Effector memory CD4-positive, alpha-beta T cell (primary cell): ENCODE results near the gene CREB3.

Source experiments
- DNase-seq, 3 donors: peaks; one replicate each; pipeline ENCODE4 v3.0.0-alpha.2; 2020
- H3K27ac ChIP-seq: 2 replicates; pipeline ENCODE4 v1.7.0; 2013; ENCODE audit warnings: mild to moderate bottlenecking, low read length, moderate library complexity; ENCODE audit not compliant: insufficient read depth, poor library complexity, severe bottlenecking
- H3K27me3 ChIP-seq: replicated peaks from 2 replicates; pipeline ENCODE4 v1.7.0; 2013; ENCODE audit warnings: mild to moderate bottlenecking, low read length; ENCODE audit not compliant: insufficient read depth, control insufficient read depth, poor library complexity, severe bottlenecking
- H3K36me3 ChIP-seq: 2 replicates; pipeline ENCODE4 v1.7.0; 2013; ENCODE audit warnings: mild to moderate bottlenecking, low read length, moderate library complexity; ENCODE audit not compliant: control insufficient read depth, insufficient read depth
- H3K4me1 ChIP-seq: 2 replicates; pipeline ENCODE4 v1.7.0; 2013; ENCODE audit warnings: low read length, mild to moderate bottlenecking; ENCODE audit not compliant: control insufficient read depth, insufficient read depth, poor library complexity, severe bottlenecking
- H3K4me3 ChIP-seq: 2 replicates; pipeline ENCODE4 v1.7.0; 2013; ENCODE audit warnings: low read length, low read depth, mild to moderate bottlenecking; ENCODE audit not compliant: insufficient read depth, poor library complexity, severe bottlenecking
- H3K9me3 ChIP-seq: 2 replicates; pipeline ENCODE4 v1.7.0; 2013; ENCODE audit warnings: mild to moderate bottlenecking, low read length, moderate library complexity; ENCODE audit not compliant: control insufficient read depth

The CREB3 gene

DNA sequence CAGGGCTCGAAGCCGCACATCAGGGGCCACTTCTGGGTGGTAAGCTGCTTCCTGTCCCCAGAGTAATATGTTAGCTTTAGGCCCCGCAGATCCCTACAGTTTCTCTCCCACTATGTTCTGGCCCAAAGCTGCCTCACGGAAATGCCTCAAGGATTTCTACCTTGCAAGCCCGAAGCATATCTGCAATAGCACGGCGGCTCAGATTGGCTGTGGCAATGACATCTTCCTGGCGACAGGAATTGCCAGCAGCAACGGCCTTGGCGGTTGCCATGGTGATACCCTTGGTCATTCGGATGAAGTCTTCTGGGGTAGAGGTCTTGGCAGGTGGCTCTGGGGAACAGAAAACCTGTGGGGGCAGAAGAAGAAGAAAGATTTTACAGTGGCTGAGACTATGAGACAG lies 32.4 kb upstream of the CREB3 start:
- no peaks in the 10 kb centered on the region for H3K9me3 ChIP-seq

DNA sequence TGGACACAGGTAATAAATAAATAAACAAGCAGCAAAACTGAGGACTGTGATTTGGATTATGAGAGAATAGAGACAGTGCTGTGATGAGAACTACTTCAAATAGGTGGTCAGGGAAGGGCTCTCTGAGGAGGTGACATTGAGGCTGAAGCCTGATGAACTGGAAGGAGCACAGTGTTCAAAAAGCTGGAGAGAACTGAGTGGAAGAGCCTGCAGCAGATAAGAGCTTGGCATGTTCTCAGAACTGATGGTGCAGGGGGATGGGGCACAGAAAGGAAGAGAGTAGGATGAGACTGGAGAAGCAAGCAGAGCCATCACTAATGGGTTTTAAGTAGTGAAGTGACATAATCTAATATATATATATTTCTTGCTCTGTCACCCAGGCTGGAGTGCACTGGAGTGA lies 31.5 kb upstream of the CREB3 start:
- no peak for DNase-seq
- H3K27ac ChIP-seq: no peak overlapping the region
- peaks cover 6% of the 10 kb centered on the region for H3K4me1 ChIP-seq
- no peak overlapping the region for H3K4me3 ChIP-seq
- no peaks in the 10 kb centered on the region for H3K27me3 ChIP-seq
- peaks cover 88% of the 10 kb centered on the region for H3K36me3 ChIP-seq
- H3K9me3 ChIP-seq: no peaks in the 10 kb centered on the region

More for the DNA sequence above, 32.4 kb upstream of the CREB3 start:
- Histone ChIP-seq H3K36me3 (peaks cover 79% of the 10 kb centered on the region), H3K27me3 (no peaks in the 10 kb centered on the region), H3K27ac (no peak overlapping the region), H3K4me1 (peaks cover 6% of the 10 kb centered on the region), H3K4me3 (no peak overlapping the region)
- DNase-seq: no peak

DNA sequence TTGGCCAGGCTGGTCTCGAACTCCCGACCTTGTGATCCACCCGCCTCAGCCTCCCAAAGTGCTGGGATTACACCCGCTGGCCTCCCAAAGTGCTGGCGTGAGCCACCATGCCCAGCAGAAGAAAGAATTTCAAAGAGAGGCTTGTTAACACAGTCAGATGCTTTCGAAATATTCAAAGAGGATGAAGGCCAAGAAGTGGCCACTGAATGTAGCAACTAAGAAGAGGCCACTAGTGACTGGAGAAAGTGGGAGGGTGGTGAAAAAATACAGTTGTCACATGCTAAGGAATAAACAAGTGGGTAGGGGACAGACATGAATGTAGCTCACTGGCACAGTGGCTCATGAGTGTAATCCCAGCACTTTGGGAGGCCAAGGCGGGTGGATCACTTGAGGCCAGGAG lies 29.8 kb upstream of the CREB3 start:
- Histone ChIP-seq H3K9me3 (no peaks in the 10 kb centered on the region), H3K4me3 (no peak overlapping the region), H3K27ac (no peak overlapping the region), H3K27me3 (no peaks in the 10 kb centered on the region), H3K4me1 (no peaks in the 10 kb centered on the region), H3K36me3 (peaks cover 95% of the 10 kb centered on the region)
- no peak for DNase-seq

DNA sequence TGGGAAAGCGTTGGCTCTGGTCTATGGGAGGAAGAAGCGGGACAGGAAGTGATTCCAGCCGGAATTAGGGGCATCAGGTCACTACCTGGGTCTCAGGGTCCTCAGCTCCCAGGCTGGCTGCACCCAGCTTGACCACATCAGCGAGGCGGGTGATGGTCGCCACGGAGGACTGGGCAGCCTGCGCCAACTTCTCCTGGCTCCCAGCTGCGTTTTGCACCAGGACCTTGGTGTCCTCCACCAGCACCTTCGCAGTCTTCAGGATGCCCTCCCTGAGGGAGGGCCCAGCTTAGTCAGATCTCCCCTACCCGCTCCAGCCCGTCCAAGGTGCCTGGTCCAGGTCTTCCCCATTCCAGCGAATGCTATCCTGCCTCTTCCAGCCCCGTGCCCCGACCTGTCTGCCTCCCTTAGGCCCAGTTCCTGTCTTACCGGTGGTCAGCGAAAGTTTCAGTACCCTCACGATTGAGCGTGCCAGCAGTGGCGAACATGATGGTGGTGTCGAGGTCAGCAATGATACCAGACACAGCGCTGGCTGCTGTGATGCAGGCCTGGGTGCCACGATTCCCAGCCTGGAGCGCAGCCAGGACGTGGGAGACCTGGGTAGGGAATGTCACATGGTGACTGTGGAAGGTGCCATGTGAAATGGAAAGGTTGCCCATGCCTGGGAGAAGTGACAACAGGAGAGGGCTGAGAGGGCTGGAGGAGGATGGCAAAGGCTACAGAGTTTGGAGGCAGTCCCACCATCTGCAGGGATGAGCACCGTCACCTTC lies 28.4 kb upstream of the CREB3 start:
- DNase-seq: no peak
- H3K4me1 ChIP-seq: no peaks in the 10 kb centered on the region
- H3K27ac ChIP-seq: no peak overlapping the region
- no peaks in the 10 kb centered on the region for H3K27me3 ChIP-seq
- no peak overlapping the region for H3K4me3 ChIP-seq
- no peaks in the 10 kb centered on the region for H3K9me3 ChIP-seq
- peaks cover 95% of the 10 kb centered on the region for H3K36me3 ChIP-seq

DNA sequence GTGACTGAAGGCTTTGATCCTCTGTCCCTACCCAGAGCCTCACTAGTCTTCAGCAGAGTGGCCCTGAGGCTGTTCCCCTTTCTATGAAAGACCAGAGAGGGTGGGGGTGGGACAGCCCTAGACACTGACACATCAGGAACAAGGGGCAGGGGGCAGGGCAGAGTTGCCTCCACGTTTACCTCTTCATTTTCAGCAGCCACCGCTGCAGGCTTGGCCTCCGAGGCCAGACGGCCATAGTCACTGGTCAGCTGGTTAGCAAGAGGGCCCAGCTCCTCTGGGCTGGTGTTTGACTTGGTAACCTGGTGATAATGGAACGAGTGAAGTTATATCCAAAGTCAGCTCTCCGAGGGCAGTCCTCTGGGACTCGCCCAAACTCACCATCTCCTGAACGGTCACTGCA lies 27.1 kb upstream of the CREB3 start:
- no peak overlapping the region for H3K27ac ChIP-seq
- H3K9me3 ChIP-seq: no peaks in the 10 kb centered on the region
- DNase-seq: no peak
- H3K4me1 ChIP-seq: no peaks in the 10 kb centered on the region
- H3K36me3 ChIP-seq: peaks cover 91% of the 10 kb centered on the region
- no peak overlapping the region for H3K4me3 ChIP-seq
- no peaks in the 10 kb centered on the region for H3K27me3 ChIP-seq

DNA sequence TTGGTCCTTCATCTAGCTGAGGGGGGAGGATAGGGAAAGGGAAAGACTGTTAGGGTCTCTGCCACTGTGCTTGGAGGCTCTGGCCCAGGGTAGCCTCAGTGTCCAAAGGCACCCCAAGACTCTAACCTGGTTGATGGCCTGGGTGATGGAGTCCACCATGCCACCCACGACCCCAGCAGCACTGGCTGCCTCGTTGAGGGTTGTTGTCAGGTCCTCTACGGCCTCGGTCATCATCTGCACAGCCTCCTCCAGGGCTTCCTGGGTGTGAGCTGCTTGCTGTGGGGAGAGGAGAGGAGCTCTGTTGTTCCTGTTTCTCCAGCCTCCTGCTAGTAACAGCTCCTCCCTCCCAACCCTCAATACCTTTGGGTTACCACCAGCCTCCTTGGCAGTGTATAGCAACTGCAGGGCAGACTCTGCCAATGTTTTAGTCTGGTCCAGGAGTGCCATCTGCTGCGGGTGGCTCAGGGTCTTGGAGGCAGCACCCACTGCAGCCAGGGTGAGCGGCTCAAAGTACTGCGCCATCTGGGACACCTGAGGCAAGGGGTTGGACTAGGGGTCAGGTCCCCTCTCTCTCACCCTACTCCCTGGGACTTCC lies 26.5 kb upstream of the CREB3 start:
- no peaks in the 10 kb centered on the region for H3K27me3 ChIP-seq
- DNase-seq: no peak
- H3K27ac ChIP-seq: no peak overlapping the region
- H3K4me1 ChIP-seq: no peaks in the 10 kb centered on the region
- no peak overlapping the region for H3K4me3 ChIP-seq
- H3K9me3 ChIP-seq: no peaks in the 10 kb centered on the region
- H3K36me3 ChIP-seq: peaks cover 91% of the 10 kb centered on the region

DNA sequence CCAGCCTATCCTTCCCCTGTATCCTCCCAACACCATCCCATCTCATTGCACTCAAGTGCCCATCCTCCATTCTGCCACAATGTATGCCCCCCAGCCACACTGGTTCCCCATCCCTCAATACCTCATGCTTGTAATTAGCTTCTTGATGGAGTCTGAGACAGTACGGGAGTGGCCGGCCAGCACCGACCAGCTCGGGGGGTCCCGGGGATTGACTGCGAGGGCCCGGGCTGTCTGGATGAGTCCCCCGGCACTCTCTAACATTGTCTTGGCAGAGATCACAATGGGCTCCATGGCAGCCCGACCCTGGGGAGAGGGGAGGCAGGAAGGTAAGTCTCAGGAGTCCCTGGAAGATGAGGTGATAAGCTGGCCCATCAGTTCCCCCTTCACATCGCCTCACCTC lies 25.5 kb upstream of the CREB3 start:
- Histone ChIP-seq H3K27me3 (no peaks in the 10 kb centered on the region), H3K36me3 (peaks cover 91% of the 10 kb centered on the region), H3K4me3 (no peak overlapping the region), H3K9me3 (no peaks in the 10 kb centered on the region), H3K27ac (no peak overlapping the region), H3K4me1 (no peaks in the 10 kb centered on the region)
- DNase-seq: no peak

DNA sequence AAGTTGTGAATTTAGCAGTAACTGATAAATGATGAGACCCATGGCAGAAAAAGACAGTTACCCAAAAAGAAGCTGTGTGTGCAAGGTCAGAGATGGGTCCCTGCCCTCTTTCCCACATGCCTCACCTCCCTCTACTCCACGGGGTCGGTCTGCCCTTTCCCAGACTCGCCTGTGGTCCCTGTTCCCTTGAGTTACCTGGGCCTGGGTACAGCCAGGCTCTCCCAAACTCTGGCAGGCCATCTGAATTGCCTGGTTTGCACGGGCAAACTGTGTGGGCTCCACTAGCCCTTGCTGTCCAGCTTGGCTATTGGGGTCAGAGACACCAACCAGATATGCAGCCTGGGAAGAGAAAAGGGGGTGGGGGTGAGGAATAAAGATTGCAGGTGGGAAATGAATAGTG lies 24.3 kb upstream of the CREB3 start:
- Histone ChIP-seq H3K4me1 (no peaks in the 10 kb centered on the region), H3K4me3 (no peak overlapping the region), H3K27ac (peak overlapping the region; percentile 24), H3K27me3 (no peaks in the 10 kb centered on the region), H3K9me3 (no peaks in the 10 kb centered on the region), H3K36me3 (peaks cover 96% of the 10 kb centered on the region)
- DNase-seq: no peak

DNA sequence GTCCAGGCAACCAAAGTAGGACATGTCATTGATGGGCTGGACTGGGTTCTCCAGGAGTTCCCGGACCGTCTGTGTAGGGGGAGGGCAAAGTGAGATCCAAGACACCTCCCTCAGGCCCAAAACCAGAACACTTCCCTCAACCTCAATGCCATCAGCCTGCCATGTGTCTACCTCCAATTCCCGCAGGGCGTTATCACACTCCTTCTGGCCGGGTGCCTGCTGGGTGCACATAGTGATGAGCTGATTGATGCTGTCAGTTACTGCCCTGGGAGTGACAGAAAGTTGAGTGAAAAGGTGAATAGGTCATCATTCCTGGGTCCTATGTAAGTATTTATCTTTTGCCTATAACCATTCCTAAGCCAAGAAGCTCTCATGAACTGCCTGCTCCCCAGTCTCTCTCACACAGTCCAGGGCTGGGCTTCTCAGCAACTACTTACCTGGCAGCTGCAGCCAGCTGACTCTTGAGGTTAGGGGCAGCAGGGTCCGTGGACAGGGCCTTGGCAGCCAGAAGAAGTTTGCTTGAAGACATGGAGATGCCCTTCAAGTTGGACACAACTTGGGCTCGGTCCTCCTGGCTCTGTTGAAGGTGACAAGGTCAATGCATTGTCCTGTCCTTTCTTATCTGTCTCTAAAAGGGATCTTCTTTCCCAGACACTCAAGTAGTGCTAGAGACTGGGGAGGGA lies 21.5 kb upstream of the CREB3 start:
- DNase-seq: no peak
- Histone ChIP-seq H3K4me1 (no peaks in the 10 kb centered on the region), H3K27ac (no peak overlapping the region), H3K36me3 (peaks cover 96% of the 10 kb centered on the region), H3K27me3 (no peaks in the 10 kb centered on the region), H3K9me3 (no peaks in the 10 kb centered on the region), H3K4me3 (no peak overlapping the region)
